Activated T-cell treated with anti-CD3 and anti-CD28 coated beads, Interleukin-2, amount 50 U/mL, for 1 hour (primary cell): ENCODE results near the gene C21orf91.

Source experiments
- DNase-seq: peaks from one replicate; pipeline ENCODE4 v3.0.0-alpha.2; 2020

Gene C21orf91

GRCh38 chr21:17819114-17819876, at the start of gene C21orf91:
C21orf91 (minus strand) TSS chr21:17819356; CDS start chr21:17818318, 1,038 bp downstream.
- peak; percentile 89 for DNase-seq

GRCh38 chr21:17866590-17866989, 47.4 kb upstream of the C21orf91 start:
- no peak for DNase-seq

DNA sequence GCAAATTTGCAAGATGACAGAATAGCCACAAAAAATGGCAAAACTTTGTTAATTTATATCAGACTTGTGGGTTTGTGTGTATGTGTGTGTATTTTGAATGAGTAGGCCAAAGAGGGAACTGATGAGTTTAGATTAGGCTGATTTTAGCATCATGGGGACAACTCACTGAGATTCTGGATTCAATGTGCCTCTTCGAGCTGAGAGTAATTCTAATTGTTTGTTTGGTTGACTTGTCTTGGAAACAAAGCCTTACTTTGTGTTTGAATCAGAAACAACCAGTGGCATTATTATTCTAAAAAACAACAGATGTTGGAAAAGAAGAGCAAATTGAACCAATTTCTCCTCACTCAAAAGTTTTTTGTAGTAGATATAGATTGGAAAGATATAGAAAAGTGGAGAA, 40.5 kb upstream of the C21orf91 start:
- no peak for DNase-seq

- DNase-seq: no peak
Measured at GRCh38 chr21:17858747-17859146, 39.6 kb upstream of the C21orf91 start.

DNA sequence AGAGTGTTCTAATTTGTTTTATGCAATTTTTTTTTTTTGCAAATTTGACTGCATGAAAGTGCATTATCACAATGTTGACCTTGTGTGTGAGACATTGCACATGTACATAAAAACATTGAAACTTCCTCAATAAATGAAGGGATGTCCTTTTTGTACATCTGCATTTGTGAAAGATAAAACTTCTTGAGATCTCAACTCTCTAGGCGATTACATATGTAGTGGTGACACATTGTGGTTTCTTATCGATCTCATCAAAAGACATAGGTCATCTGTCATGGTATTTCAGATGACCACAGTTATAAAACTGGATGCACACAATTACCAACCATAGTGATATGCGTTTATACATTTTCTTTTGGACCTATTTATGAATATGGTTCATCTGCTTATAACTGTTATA, 35.6 kb upstream of the C21orf91 start:
- DNase-seq: no peak

GRCh38 chr21:17853393-17854275, 34.5 kb upstream of the C21orf91 start:
- no peak for DNase-seq

GRCh38 chr21:17848228-17848627, 29.1 kb upstream of the C21orf91 start:
- DNase-seq: no peak

DNA sequence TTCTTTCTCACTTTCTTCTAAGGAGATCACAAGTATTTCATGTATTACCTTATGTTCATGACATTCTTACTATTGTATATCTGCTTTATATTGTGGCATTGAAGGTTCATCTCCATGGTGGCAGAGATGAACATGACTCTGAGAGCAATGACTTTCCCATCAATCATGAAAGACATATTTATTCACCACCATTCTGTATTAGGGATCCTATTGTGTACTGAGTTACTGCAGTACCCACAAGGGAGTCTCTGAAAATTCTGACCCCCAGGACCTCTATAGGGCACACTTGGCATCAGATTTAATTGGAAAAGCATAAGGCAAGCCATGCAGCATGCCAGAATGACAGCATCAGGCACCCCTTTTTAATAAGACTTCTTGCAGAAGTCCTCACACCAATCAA, 21.9 kb upstream of the C21orf91 start:
- no peak for DNase-seq

GRCh38 chr21:17834639-17835354, 15.6 kb upstream of the C21orf91 start:
- DNase-seq: no peak

GRCh38 chr21:17829472-17829871, 10.3 kb upstream of the C21orf91 start:
- DNase-seq: no peak

DNA sequence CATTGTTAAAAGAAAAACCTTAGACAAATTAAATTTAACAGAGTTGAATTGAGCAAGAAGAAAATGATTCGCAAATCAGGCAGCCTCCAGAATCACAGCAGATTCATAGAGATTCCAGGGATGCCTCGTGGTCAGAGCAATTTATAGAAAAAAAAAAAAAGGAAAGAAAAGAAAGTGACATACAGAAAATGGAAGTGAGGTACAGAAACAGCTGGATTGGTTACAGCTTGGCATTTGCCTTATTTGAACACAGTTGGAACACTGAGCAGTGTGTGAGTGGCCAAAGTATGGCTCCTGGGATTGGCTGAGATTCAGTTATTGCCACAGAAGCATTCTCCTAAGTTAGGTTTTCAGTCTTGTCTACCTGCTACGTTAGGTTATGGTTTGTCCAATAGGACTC, 9.1 kb upstream of the C21orf91 start:
- DNase-seq: no peak

DNA sequence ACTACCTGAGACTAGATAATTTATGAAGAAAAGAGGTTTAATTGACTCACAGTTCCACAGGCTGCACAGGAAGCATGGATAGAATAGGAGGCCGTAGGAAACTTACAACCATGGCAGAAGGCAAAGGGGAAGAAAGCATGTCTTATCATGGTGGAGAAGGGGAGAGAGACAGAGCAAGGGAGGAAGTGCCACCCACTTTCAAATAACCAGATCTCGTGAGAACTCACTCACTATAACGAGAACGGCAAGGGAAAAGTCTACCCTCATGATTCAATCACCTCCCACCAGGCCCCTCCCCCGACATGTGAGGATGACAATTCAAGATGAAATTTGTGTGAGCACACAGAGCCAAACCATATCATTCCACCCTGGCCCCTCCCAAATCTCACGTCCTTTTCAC, 4.7 kb upstream of the C21orf91 start:
- no peak for DNase-seq

GRCh38 chr21:17821121-17821520, 2.0 kb upstream of the C21orf91 start:
- DNase-seq: no peak

GRCh38 chr21:17819877-17820229, 697 bp upstream of the C21orf91 start:
- DNase-seq: no peak

DNA sequence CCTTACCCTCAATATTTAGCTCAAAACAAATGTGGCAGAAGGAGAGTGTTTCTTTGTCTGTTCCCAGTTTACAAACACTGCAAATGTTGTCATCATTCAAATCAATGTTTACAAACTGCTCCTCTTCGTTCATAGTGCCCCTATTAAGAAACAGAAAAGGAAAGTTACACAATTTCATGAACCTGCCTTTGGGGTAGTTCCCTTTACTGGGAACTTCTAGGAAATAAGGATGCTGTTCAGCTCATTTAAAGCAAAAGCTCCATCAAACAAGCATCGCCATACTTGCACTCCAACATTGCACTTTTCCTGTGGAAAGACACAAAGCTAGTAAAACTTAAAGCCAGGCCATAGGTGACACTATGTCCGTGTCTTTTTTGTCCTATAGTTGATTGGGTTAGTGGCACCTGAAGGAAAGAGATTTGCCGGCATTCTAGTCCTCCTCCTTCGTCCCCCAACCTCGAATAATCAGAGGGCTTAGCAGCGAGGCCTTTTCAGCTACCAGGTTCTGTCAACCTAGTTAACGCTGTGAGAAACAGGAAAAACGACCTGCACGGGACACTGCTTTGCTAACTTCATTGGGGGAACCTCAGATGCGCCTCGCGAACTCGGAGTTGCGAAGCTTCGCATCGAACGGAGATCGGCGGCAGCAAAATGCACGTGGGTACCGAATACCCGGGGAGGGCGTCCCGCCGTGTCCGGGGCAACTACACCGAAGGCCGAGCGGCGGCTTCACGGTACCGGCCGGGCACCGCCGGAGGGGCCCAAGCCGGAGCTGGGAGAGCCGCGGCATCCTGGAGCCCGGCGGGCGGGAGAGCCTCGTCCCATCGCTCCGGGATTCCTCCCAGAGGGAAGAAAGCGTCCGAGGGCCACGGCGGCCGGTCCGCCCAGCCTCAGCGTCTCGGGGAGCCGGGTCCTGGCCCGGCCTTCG, 706 bp downstream of the C21orf91 start:
- DNase-seq: peak; percentile 65

- DNase-seq: no peak
Measured at GRCh38 chr21:17813353-17813752, 5.8 kb downstream of the C21orf91 start.

- DNase-seq: no peak
Measured at GRCh38 chr21:17805966-17806365, 13.2 kb downstream of the C21orf91 start.

DNA sequence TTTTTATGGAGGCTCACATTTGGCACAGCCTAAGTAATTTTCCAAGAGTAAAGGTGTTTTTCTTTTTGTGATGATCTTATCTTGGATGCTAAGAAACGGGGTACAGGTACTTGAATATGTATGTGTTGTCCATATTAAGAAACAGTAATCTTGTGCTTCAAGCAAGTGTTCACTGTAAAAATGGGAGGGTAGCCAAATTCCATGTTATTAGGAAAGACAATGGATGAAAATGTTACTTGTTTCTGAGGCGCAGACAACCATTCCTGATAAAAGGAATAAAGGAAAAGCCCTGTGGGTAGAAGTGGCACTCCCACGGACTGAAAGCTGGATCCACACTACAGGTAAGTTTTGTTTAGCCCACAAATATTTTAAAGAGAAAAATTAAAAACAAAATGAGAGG, 15.6 kb downstream of the C21orf91 start:
- DNase-seq: no peak

DNA sequence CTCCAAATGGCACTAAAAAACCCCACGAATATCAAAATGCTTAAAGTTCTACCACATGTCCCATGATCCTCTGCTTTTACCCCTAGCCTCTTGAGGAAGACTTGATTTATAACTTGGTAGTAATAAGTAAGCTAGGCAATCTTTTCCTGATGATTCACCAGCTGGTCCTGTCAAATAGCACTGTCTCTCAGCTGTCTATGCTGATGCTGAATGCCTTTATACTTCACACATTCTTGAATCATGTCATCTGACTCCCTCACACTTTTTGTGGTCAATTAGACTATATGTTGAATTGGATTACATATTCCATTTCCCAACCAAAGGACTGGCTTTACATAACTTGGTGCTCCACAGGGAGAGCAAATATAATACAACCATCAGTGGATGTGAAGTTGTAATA, 16.6 kb downstream of the C21orf91 start:
- DNase-seq: no peak

DNA sequence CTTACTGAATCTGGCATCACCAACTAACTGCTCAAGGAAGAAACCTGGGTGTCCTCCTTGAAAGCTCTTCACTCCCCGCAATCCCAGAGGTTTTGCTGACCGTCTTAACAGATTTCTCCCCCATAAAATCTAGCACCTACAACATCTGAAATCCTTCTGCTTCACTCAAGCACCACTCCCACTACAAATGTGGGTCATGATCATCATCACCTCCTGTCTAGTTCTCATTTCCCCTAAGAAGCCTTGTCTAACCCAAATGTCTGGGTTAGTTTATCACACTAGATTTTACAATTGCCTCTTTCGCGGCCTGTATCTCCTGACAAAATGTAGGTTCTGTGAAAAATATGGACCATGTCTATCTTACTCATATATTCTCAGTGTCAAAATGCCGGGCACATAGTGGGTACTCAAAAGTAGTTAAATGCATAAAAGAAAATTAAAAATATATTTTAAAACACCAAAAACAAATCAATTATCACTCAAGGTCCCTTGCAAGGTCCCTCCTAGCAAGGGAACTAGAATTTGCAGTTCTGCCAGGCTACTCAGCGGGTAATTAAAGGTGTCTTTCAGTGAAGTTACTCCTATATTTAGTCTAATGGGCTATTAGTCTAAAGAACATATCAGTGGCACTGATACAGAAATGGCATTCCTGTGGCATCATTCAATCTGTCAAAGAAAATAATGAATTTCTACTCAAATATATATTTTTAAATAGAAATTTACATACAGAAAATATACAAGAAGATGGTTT, 19.6 kb downstream of the C21orf91 start:
- no peak for DNase-seq

DNA sequence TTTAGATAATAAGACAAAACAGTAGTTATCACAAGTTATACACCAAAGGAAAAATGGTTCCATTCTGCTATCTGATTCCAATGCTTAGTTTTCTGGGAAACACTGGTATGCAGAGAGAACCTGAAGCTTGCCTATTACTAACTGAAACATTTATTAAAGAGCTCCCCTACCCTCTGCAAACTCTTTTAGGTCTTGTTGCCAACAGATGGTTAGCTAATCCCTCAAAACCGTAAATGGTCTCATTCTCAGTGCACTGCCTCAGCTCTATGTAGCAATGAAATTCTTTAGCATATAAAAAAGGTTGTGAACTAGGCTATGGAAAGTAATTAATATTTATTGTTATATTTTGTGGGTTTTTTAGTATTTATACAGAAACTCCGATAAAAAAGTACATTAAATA, 20.4 kb downstream of the C21orf91 start:
- no peak for DNase-seq

- DNase-seq: no peak
Measured at GRCh38 chr21:17797967-17798366, 21.2 kb downstream of the C21orf91 start.
